GM18517 (cell line): Measurements from ENCODE around the gene ADCY1.

ENCODE experiments used
- ATAC-seq: cut with Tn5 transposase; IDR thresholded peaks from one replicate; pipeline ENCODE4 v1.9.1; 2021; ENCODE audit warnings: mild to moderate bottlenecking, moderate library complexity; ENCODE audit not compliant: unreplicated experiment

The ADCY1 gene

GRCh38 chr7:45576249-45576929 is 2.2 kb downstream of the ADCY1 start:
- ATAC-seq, result no peak

- ATAC-seq, result no peak
These were observed 3.9 kb downstream of the ADCY1 start for GRCh38 chr7:45578022-45578421.

- ATAC-seq, result no peak
These were observed 4.3 kb downstream of the ADCY1 start for GRCh38 chr7:45578467-45578866.

GRCh38 chr7:45579391-45579801 is 5.2 kb downstream of the ADCY1 start:
- ATAC-seq, result no peak

- no peak for ATAC-seq
These were observed 6.1 kb downstream of the ADCY1 start for GRCh38 chr7:45580053-45580872.

- ATAC-seq, result no peak
These were observed 7.2 kb downstream of the ADCY1 start for GRCh38 chr7:45581271-45581780.

GRCh38 chr7:45582136-45582749 is 8.1 kb downstream of the ADCY1 start:
- no peak for ATAC-seq

GRCh38 chr7:45582868-45583277 is 8.7 kb downstream of the ADCY1 start:
- ATAC-seq, result no peak

GRCh38 chr7:45583296-45583695 is 9.1 kb downstream of the ADCY1 start:
- no peak for ATAC-seq

- ATAC-seq, result no peak
These were observed 10.4 kb downstream of the ADCY1 start for GRCh38 chr7:45584261-45585210.

- no peak for ATAC-seq
These were observed 11.5 kb downstream of the ADCY1 start for GRCh38 chr7:45585628-45586027.

- no peak for ATAC-seq
These were observed 12.7 kb downstream of the ADCY1 start for GRCh38 chr7:45586542-45587520.

- no peak for ATAC-seq
These were observed 14.3 kb downstream of the ADCY1 start for GRCh38 chr7:45588466-45588865.

GRCh38 chr7:45589061-45589460 is 14.9 kb downstream of the ADCY1 start:
- no peak for ATAC-seq

GRCh38 chr7:45589915-45590678 is 15.9 kb downstream of the ADCY1 start:
- ATAC-seq, result no peak

GRCh38 chr7:45590679-45591057 is 16.5 kb downstream of the ADCY1 start:
- ATAC-seq, result no peak

- ATAC-seq, result no peak
These were observed 17.1 kb downstream of the ADCY1 start for GRCh38 chr7:45591101-45591906.
